ENCODE results near the gene SLC36A1. TPM values are rescaled to one million over a fixed set of nuclear protein-coding genes. Genes with fewer than 3 reads are reported as not detected.

SLC36A1 gene
- total and polyA plus RNA-seq, 5 experiments from 2014 or later = 0.61 to 5.6 (median 1.6) TPM

- Mint-ChIP-seq H3K4me1 (no peaks in the 10 kb centered on the region), H3K27me3 (peaks cover 0 to 3% (median 0%) of the 10 kb centered on the region in 5 donors), H3K4me3 (no peak overlapping the region), H3K9me3 (no peaks in the 10 kb centered on the region), H3K27ac (no peak overlapping the region), H3K36me3 (no peaks in the 10 kb centered on the region)
- POLR2A ChIA-PET = no interaction called here
- no peak for ATAC-seq
- DNase-seq = no peak
Measured at GRCh38 chr5:151531581-151531980, 84.2 kb downstream of the SLC36A1 start.

GRCh38 chr5:151532416-151532815 lies 85.0 kb downstream of the SLC36A1 start:
- DNase-seq (no peak), ATAC-seq (no peak)
- Mint-ChIP-seq H3K27me3 (peaks cover 0 to 3% (median 0%) of the 10 kb centered on the region in 5 donors), H3K27ac (no peak overlapping the region), H3K4me1 (peaks cover 0 to 2% (median 0%) of the 10 kb centered on the region in 4 donors), H3K4me3 (no peak overlapping the region), H3K36me3 (no peaks in the 10 kb centered on the region), H3K9me3 (no peaks in the 10 kb centered on the region)
- POLR2A ChIA-PET = no interaction called here

GRCh38 chr5:151534350-151534749 lies 86.9 kb downstream of the SLC36A1 start:
- Mint-ChIP-seq H3K27ac (peak overlapping the region in 1 of 10 donors; percentile 60), H3K4me3 (no peak overlapping the region), H3K36me3 (no peaks in the 10 kb centered on the region), H3K9me3 (no peaks in the 10 kb centered on the region), H3K4me1 (peaks cover 0 to 6% (median 2%) of the 10 kb centered on the region in 4 donors), H3K27me3 (peaks cover 0 to 3% (median 0%) of the 10 kb centered on the region in 5 donors)
- ATAC-seq (no peak), DNase-seq (no peak)
- POLR2A ChIA-PET = interaction anchor here (0.7 kb wide), 1 partner anchor 1462 kb away, joined by 4 read pairs; no protein-coding TSS in a partner anchor

GRCh38 chr5:151537044-151537443 lies 89.6 kb downstream of the SLC36A1 start:
- no peak overlapping the region for H3K4me3 Mint-ChIP-seq
- DNase-seq (no peak), ATAC-seq (no peak)
- no peaks in the 10 kb centered on the region for H3K9me3 Mint-ChIP-seq
- peaks cover 0 to 3% (median 0%) of the 10 kb centered on the region in 5 donors for H3K27me3 Mint-ChIP-seq
- POLR2A ChIA-PET = no interaction called here
- H3K4me1 Mint-ChIP-seq = peaks cover 0 to 6% (median 2%) of the 10 kb centered on the region in 4 donors
- H3K36me3 Mint-ChIP-seq = no peaks in the 10 kb centered on the region
- no peak overlapping the region for H3K27ac Mint-ChIP-seq

GRCh38 chr5:151541571-151541970 lies 94.2 kb downstream of the SLC36A1 start:
- Mint-ChIP-seq H3K4me3 (no peak overlapping the region), H3K27ac (no peak overlapping the region), H3K27me3 (peaks cover 0 to 2% (median 0%) of the 10 kb centered on the region in 5 donors), H3K9me3 (no peaks in the 10 kb centered on the region), H3K36me3 (no peaks in the 10 kb centered on the region), H3K4me1 (peaks cover 0 to 6% (median 2%) of the 10 kb centered on the region in 4 donors)
- no peak for ATAC-seq
- POLR2A ChIA-PET = no interaction called here
- DNase-seq = no peak

Small RNA genes lying within 50 kb of the gene (microRNA-seq; reads per million reads assigned to microRNA genes)
- gene MIR6499 (ENCODE audit: borderline microRNAs expressed) = not detected

Other genes with a start within 250 kb of the SLC36A1 start
- gene CCDC69, start 223.5 kb upstream of the SLC36A1 start, total RNA-seq = 100 to 1,000 TPM; 131 to 151 TPM
- gene CCDC69, start 223.5 kb upstream of the SLC36A1 start, polyA plus RNA-seq = 100 to 1,000 TPM in 1 of 3 donors, 10 to 100 TPM in 2; 79.8 to 130 (median 98.1) TPM
- 10 to 100 TPM; 12.5 to 13.8 TPM for gene GM2A, start 194.4 kb upstream of the SLC36A1 start, total RNA-seq
- gene GM2A, start 194.4 kb upstream of the SLC36A1 start, polyA plus RNA-seq = 1 to 10 TPM; 3.8 to 6.5 (median 5.6) TPM
- not detected for gene SLC36A3, start 143.8 kb upstream of the SLC36A1 start, total RNA-seq
- gene SLC36A3, start 143.8 kb upstream of the SLC36A1 start, polyA plus RNA-seq = not detected
- gene SLC36A2, start 100.0 kb upstream of the SLC36A1 start, total RNA-seq = not detected
- gene SLC36A2, start 100.0 kb upstream of the SLC36A1 start, polyA plus RNA-seq = not detected
- gene FAT2, start 143.7 kb downstream of the SLC36A1 start, total RNA-seq = not detected
- under 1 TPM in 1 of 3 donors, not detected in 2; 0.03 TPM for gene FAT2, start 143.7 kb downstream of the SLC36A1 start, polyA plus RNA-seq
- not detected for gene SPARC, start 239.3 kb downstream of the SLC36A1 start, total RNA-seq
- not detected for gene SPARC, start 239.3 kb downstream of the SLC36A1 start, polyA plus RNA-seq

Data from naive thymus-derived CD8-positive, alpha-beta T cell (primary cell).